GM12873 (cell line): Measurements from ENCODE around the gene AGA.

Experiments used
- CTCF ChIP-seq: IDR thresholded peaks from 2 replicates; pipeline ENCODE4 v1.5.1; 2012; ENCODE audit warnings: low read depth, mild to moderate bottlenecking, moderate library complexity, low read length, control low read depth; ENCODE audit not compliant: insufficient read depth; ENCODE audit errors: missing control alignments

The AGA gene

GRCh38 chr4:177483760-177484159 is 41.5 kb upstream of the AGA start:
- no peak for TF ChIP-seq CTCF

- no peak for TF ChIP-seq CTCF
These were observed 41.0 kb upstream of the AGA start for GRCh38 chr4:177483271-177483670.

GRCh38 chr4:177482367-177482766 is 40.1 kb upstream of the AGA start:
- no peak for TF ChIP-seq CTCF

GRCh38 chr4:177480795-177481194 is 38.6 kb upstream of the AGA start:
- no peak for TF ChIP-seq CTCF

GRCh38 chr4:177479063-177479462 is 36.8 kb upstream of the AGA start:
- TF ChIP-seq CTCF = no peak

GRCh38 chr4:177478496-177478895 is 36.3 kb upstream of the AGA start:
- TF ChIP-seq CTCF = no peak

GRCh38 chr4:177473991-177474390 is 31.8 kb upstream of the AGA start:
- TF ChIP-seq CTCF = no peak
